HCT116 (cell line): ENCODE measurements around the gene RASSF3. TPM values are rescaled to one million over a fixed set of nuclear protein-coding genes. Genes with fewer than 3 reads are reported as not detected.

ENCODE experiments used
- ATAC-seq: fragments of 200-7000 bp; cut with Tn5 transposase; 2 replicates; pipeline ENCODE4 v1.9.1; 2020; ENCODE audit warnings: mild to moderate bottlenecking, moderate library complexity
- BruUV-seq: library from RNA; stranded (reverse); fragments of 400-500 nt; replicated peaks from 2 replicates; lab custom pipeline; 2021; lab: Mats Ljungman, UMichigan
- CTCF ChIA-PET: fragments of 300-600 bp; sonication (Branson Sonifier 250); formaldehyde crosslinking; loops from one replicate; lab custom pipeline; 2021; ENCODE audit warnings: antibody characterized with exemption; lab: Charles Lee
- POLR2A ChIA-PET: fragments of 300-600, 350-600 bp; sonication (Branson Sonifier 250); formaldehyde crosslinking; loops from one replicate; lab custom pipeline; 2021; ENCODE audit warnings: antibody characterized with exemption; lab: Charles Lee
- RAD21 ChIA-PET, 2 experiments: fragments of 300-600 bp; sonication (Branson Sonifier 250); formaldehyde crosslinking; loops; one replicate each; lab custom pipeline; 2023; ENCODE audit warnings: low total read pairs in 2 of 2; ENCODE audit not compliant: uncharacterized antibody in 2 of 2, unreplicated experiment in 2 of 2, low non-redundant PET in 1 of 2; lab: Charles Lee
- DNase-seq: peaks from one replicate; pipeline ENCODE4 v3.0.0-alpha.2; 2010; ENCODE audit warnings: low read depth, low spot score
- H2AFZ ChIP-seq: fragments of 200-600 bp; shearing (Covaris generic), sonication (generic); 2 replicates; pipeline ENCODE4 v1.6.1; 2017; ENCODE audit warnings: low read depth, mixed run types, mixed read lengths, antibody characterized with exemption, low read length; ENCODE audit not compliant: poor library complexity, severe bottlenecking
- H3K27ac ChIP-seq: 2 replicates; pipeline ENCODE4 v1.5.1; 2012; ENCODE audit warnings: low read depth, low read length
- H3K27me3 ChIP-seq: fragments of 200-600 bp; sonication (generic); 2 replicates; pipeline ENCODE4 v1.6.1; 2016; ENCODE audit warnings: mixed run types, low read length, mixed read lengths; ENCODE audit not compliant: insufficient read depth
- H3K36me3 ChIP-seq, 2 experiments: fragments of 200-500 bp in 1 of 2; fragments of 200-600 bp in 1 of 2; sonication (Bioruptor generic) in 1 of 2; sonication (generic) in 1 of 2; 2 replicates each; pipeline versions ENCODE4 v1.5.1 to v1.6.1; 2014 to 2016; ENCODE audit warnings: low read length in 2 of 2, inconsistent platforms in 1 of 2, mixed read lengths in 1 of 2, mixed run types in 1 of 2; ENCODE audit not compliant: insufficient read depth in 2 of 2, control insufficient read depth in 1 of 2
- H3K4me1 ChIP-seq, 2 experiments: fragments of 200-600 bp in 1 of 2; sonication (generic) in 1 of 2; 2 replicates each; pipeline versions ENCODE4 v1.5.1 to v1.6.1; 2012 to 2017; ENCODE audit warnings: low read length in 2 of 2, inconsistent platforms in 1 of 2, mild to moderate bottlenecking in 1 of 2, mixed read lengths in 1 of 2, mixed run types in 1 of 2, moderate library complexity in 1 of 2; ENCODE audit not compliant: insufficient read depth in 2 of 2, control insufficient read depth in 1 of 2
- H3K4me2 ChIP-seq: fragments of 200-600 bp; sonication (generic); 2 replicates; pipeline ENCODE4 v1.6.1; 2017; ENCODE audit warnings: mixed run types, low read length, mixed read lengths
- H3K4me3 ChIP-seq, 2 experiments: fragments of 200-600 bp in 1 of 2; sonication (generic) in 1 of 2; replicated peaks in 1 of 2; 2 replicates each; pipeline ENCODE4 v1.5.1; 2011 to 2016; ENCODE audit warnings: low read length in 2 of 2, control low read depth in 1 of 2, low read depth in 1 of 2, mild to moderate bottlenecking in 1 of 2, mixed read lengths in 1 of 2, mixed run types in 1 of 2
- H3K79me2 ChIP-seq: fragments of 200-600 bp; sonication (generic); 2 replicates; pipeline ENCODE4 v1.6.1; 2017; ENCODE audit warnings: mild to moderate bottlenecking, mixed run types, low read length, moderate library complexity, mixed read lengths; ENCODE audit not compliant: insufficient read depth
- H3K9ac ChIP-seq: fragments of 200-600 bp; sonication (generic); 2 replicates; pipeline ENCODE4 v1.6.1; 2016; ENCODE audit warnings: low read length, mixed read lengths
- H3K9me2 ChIP-seq: fragments of 200-600 bp; sonication (generic), shearing (Covaris generic); 2 replicates; pipeline ENCODE4 v1.6.1; 2017; ENCODE audit warnings: mixed run types, mild to moderate bottlenecking, moderate library complexity; ENCODE audit not compliant: insufficient read depth
- H3K9me3 ChIP-seq, 2 experiments: fragments of 200-500 bp in 1 of 2; fragments of 200-600 bp in 1 of 2; sonication (Bioruptor generic) in 1 of 2; sonication (generic) in 1 of 2; 2 replicates each; pipeline ENCODE4 v1.6.1; 2014 to 2017; ENCODE audit warnings: low read length in 2 of 2, mixed read lengths in 2 of 2, inconsistent platforms in 1 of 2, low read depth in 1 of 2, mild to moderate bottlenecking in 1 of 2, mixed run types in 1 of 2, moderate library complexity in 1 of 2; ENCODE audit not compliant: control insufficient read depth in 1 of 2, insufficient read depth in 1 of 2
- H4K20me1 ChIP-seq: fragments of 200-600 bp; sonication (generic), shearing (Covaris generic); 2 replicates; pipeline ENCODE4 v1.6.1; 2017; ENCODE audit warnings: mixed run types, mild to moderate bottlenecking, moderate library complexity; ENCODE audit not compliant: insufficient read depth
- EGR1 ChIP-seq: IDR thresholded peaks from 2 replicates; pipeline ENCODE4 v1.6.1; 2012; ENCODE audit warnings: low read depth
- SIN3A ChIP-seq: IDR thresholded peaks from 2 replicates; pipeline ENCODE4 v1.6.1; 2012; ENCODE audit warnings: low read depth
- ZFX ChIP-seq: fragments of 450-650 bp; IDR thresholded peaks from 2 replicates; pipeline ENCODE4 v1.6.1; 2017
- intact Hi-C: fragments of 100-400 bp; cut with micrococcal nuclease; formaldehyde crosslinking; loops from 2 replicates; pipeline ENCODE4 v1.10.0; 2022
- total RNA-seq: library from RNA; stranded (reverse); gene quantifications from one replicate; pipeline ENCODE4 v1.2.1, GENCODE V29; 2021; ENCODE audit not compliant: unreplicated experiment
- TF ChIP-seq, protein P1 (sequence below), 3 experiments: fragments of 200-600 bp in 1 of 3; sonication (generic) in 1 of 3; IDR thresholded peaks in 2 of 3; conservative IDR thresholded peaks in 1 of 3; 2 replicates each; pipeline ENCODE4 v1.5.1; 2012 to 2017; ENCODE audit warnings: low read depth in 2 of 3, low read length in 2 of 3, antibody characterized with exemption in 1 of 3, borderline replicate concordance in 1 of 3, control low read depth in 1 of 3, mild to moderate bottlenecking in 1 of 3, mixed read lengths in 1 of 3, mixed run types in 1 of 3, moderate library complexity in 1 of 3; ENCODE audit not compliant: insufficient read depth in 1 of 3
- TF ChIP-seq, protein P2 (sequence below): IDR thresholded peaks from 2 replicates; pipeline ENCODE4 v1.6.1; 2012
- TF ChIP-seq, protein P3 (sequence below): IDR thresholded peaks from 2 replicates; pipeline ENCODE4 v1.6.1; 2012; ENCODE audit warnings: low read depth
- TF ChIP-seq, protein P4 (sequence below): IDR thresholded peaks from 2 replicates; pipeline ENCODE4 v1.6.1; 2011; ENCODE audit warnings: mild to moderate bottlenecking, low read length, moderate library complexity; ENCODE audit not compliant: insufficient replicate concordance; ENCODE audit errors: extremely low read depth

The RASSF3 gene
- total RNA-seq, 1 experiment from 2014 or later: 67.1 TPM

DNA sequence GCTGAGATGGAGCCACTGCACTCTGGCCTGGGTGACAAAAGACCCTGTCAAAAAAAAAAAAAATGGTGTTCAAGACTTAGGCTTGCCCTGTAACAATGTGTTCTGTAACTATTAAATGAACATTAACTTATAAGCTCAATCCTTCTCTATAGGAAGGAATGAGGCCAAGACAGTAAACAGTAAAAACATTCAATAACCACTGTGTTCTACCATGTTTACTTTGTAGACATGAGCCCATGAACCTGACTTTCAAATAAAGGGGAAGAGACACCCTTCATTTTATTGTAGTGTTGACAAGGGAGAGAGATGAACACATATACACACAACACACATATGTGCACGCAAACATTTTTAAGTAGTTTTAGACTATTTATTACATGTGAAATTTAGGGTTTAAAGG lies 20.1 kb upstream of the RASSF3 start:
- POLR2A ChIA-PET: no interaction called here
- Histone ChIP-seq H3K4me2 (no peak overlapping the region), H3K4me1 (no peaks in the 10 kb centered on the region), H3K27me3 (no peaks in the 10 kb centered on the region), H3K36me3 (no peaks in the 10 kb centered on the region), H3K9me3 (no peaks in the 10 kb centered on the region), H2AFZ (no peak overlapping the region), H3K9ac (no peak overlapping the region), H3K4me3 (no peak overlapping the region), H3K79me2 (no peaks in the 10 kb centered on the region), H4K20me1 (no peaks in the 10 kb centered on the region), H3K27ac (no peak overlapping the region), H3K9me2 (no peaks in the 10 kb centered on the region)
- CTCF ChIA-PET: no interaction called here
- TF ChIP-seq, protein P1, sequence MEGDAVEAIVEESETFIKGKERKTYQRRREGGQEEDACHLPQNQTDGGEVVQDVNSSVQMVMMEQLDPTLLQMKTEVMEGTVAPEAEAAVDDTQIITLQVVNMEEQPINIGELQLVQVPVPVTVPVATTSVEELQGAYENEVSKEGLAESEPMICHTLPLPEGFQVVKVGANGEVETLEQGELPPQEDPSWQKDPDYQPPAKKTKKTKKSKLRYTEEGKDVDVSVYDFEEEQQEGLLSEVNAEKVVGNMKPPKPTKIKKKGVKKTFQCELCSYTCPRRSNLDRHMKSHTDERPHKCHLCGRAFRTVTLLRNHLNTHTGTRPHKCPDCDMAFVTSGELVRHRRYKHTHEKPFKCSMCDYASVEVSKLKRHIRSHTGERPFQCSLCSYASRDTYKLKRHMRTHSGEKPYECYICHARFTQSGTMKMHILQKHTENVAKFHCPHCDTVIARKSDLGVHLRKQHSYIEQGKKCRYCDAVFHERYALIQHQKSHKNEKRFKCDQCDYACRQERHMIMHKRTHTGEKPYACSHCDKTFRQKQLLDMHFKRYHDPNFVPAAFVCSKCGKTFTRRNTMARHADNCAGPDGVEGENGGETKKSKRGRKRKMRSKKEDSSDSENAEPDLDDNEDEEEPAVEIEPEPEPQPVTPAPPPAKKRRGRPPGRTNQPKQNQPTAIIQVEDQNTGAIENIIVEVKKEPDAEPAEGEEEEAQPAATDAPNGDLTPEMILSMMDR (IDR thresholded peaks at IDR 0.05 in 2 of 3, conservative IDR thresholded peaks at IDR 0.05 in 1 of 3; ENCODE audit: borderline replicate concordance in 1 of 3, insufficient read depth in 1 of 3, low read depth in 2 of 3, low read length in 2 of 3): no peak
- no peak for TF ChIP-seq ZFX
- TF ChIP-seq, protein P2, sequence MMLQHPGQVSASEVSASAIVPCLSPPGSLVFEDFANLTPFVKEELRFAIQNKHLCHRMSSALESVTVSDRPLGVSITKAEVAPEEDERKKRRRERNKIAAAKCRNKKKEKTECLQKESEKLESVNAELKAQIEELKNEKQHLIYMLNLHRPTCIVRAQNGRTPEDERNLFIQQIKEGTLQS: no peak
- TF ChIP-seq EGR1: no peak
- TF ChIP-seq, protein P3, sequence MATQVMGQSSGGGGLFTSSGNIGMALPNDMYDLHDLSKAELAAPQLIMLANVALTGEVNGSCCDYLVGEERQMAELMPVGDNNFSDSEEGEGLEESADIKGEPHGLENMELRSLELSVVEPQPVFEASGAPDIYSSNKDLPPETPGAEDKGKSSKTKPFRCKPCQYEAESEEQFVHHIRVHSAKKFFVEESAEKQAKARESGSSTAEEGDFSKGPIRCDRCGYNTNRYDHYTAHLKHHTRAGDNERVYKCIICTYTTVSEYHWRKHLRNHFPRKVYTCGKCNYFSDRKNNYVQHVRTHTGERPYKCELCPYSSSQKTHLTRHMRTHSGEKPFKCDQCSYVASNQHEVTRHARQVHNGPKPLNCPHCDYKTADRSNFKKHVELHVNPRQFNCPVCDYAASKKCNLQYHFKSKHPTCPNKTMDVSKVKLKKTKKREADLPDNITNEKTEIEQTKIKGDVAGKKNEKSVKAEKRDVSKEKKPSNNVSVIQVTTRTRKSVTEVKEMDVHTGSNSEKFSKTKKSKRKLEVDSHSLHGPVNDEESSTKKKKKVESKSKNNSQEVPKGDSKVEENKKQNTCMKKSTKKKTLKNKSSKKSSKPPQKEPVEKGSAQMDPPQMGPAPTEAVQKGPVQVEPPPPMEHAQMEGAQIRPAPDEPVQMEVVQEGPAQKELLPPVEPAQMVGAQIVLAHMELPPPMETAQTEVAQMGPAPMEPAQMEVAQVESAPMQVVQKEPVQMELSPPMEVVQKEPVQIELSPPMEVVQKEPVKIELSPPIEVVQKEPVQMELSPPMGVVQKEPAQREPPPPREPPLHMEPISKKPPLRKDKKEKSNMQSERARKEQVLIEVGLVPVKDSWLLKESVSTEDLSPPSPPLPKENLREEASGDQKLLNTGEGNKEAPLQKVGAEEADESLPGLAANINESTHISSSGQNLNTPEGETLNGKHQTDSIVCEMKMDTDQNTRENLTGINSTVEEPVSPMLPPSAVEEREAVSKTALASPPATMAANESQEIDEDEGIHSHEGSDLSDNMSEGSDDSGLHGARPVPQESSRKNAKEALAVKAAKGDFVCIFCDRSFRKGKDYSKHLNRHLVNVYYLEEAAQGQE: no peak
- no peak for TF ChIP-seq SIN3A
- TF ChIP-seq, protein P4, sequence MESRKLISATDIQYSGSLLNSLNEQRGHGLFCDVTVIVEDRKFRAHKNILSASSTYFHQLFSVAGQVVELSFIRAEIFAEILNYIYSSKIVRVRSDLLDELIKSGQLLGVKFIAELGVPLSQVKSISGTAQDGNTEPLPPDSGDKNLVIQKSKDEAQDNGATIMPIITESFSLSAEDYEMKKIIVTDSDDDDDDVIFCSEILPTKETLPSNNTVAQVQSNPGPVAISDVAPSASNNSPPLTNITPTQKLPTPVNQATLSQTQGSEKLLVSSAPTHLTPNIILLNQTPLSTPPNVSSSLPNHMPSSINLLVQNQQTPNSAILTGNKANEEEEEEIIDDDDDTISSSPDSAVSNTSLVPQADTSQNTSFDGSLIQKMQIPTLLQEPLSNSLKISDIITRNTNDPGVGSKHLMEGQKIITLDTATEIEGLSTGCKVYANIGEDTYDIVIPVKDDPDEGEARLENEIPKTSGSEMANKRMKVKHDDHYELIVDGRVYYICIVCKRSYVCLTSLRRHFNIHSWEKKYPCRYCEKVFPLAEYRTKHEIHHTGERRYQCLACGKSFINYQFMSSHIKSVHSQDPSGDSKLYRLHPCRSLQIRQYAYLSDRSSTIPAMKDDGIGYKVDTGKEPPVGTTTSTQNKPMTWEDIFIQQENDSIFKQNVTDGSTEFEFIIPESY: no peak
- DNase-seq: no peak
- RAD21 ChIA-PET: no interaction called here
- no TSS peak for BruUV-seq
- intact Hi-C loops: no loop called here
- ATAC-seq: no peak
